Fibroblast of mammary gland (primary cell): ENCODE data around the gene BNIP3.
A peak's percentile ranks its signal among the peaks of the same experiment; 100 is the strongest.

ENCODE experiments used
- DNase-seq: peaks from one replicate; pipeline ENCODE4 v3.0.0-alpha.2; 2010; ENCODE audit warnings: low read depth
- H3K4me3 ChIP-seq: 2 replicates; pipeline ENCODE4 v1.5.1; 2011; ENCODE audit warnings: low read depth, mild to moderate bottlenecking, low read length, moderate library complexity; ENCODE audit not compliant: control insufficient read depth
- CTCF ChIP-seq: conservative IDR thresholded peaks from 2 replicates; pipeline ENCODE4 v1.5.1; 2011; ENCODE audit warnings: low read depth, low read length, inconsistent platforms; ENCODE audit not compliant: control insufficient read depth, insufficient read depth

BNIP3 gene

GRCh38 chr10:132011024-132011423, 29.3 kb upstream of the BNIP3 start:
- DNase-seq: no peak
- H3K4me3 ChIP-seq: no peak overlapping the region
- no peak for TF ChIP-seq CTCF

- H3K4me3 ChIP-seq: no peak overlapping the region
- TF ChIP-seq CTCF: no peak
- peak; percentile 9 for DNase-seq
Observed at GRCh38 chr10:132010483-132010882, 28.8 kb upstream of the BNIP3 start.

GRCh38 chr10:132009575-132009974, 27.9 kb upstream of the BNIP3 start:
- no peak for DNase-seq
- TF ChIP-seq CTCF: no peak
- no peak overlapping the region for H3K4me3 ChIP-seq

GRCh38 chr10:132007681-132008080, 26.0 kb upstream of the BNIP3 start:
- no peak for DNase-seq
- TF ChIP-seq CTCF: no peak

GRCh38 chr10:132006966-132007365, 25.2 kb upstream of the BNIP3 start:
- no peak for TF ChIP-seq CTCF
- no peak for DNase-seq
- no peak overlapping the region for H3K4me3 ChIP-seq

More at GRCh38 chr10:132007681-132008080, 26.0 kb upstream of the BNIP3 start:
- no peak overlapping the region for H3K4me3 ChIP-seq

GRCh38 chr10:132005147-132005546, 23.4 kb upstream of the BNIP3 start:
- no peak for DNase-seq
- no peak for TF ChIP-seq CTCF
- H3K4me3 ChIP-seq: no peak overlapping the region

GRCh38 chr10:132004052-132004451, 22.3 kb upstream of the BNIP3 start:
- H3K4me3 ChIP-seq: no peak overlapping the region
- TF ChIP-seq CTCF: no peak
- no peak for DNase-seq
